GM03348 (cell line): Measurements from ENCODE around the gene ZNF629.

Experiments
- DNase-seq: peaks from one replicate; pipeline ENCODE4 v3.0.0; 2012; ENCODE audit warnings: low spot score

The ZNF629 gene

DNA sequence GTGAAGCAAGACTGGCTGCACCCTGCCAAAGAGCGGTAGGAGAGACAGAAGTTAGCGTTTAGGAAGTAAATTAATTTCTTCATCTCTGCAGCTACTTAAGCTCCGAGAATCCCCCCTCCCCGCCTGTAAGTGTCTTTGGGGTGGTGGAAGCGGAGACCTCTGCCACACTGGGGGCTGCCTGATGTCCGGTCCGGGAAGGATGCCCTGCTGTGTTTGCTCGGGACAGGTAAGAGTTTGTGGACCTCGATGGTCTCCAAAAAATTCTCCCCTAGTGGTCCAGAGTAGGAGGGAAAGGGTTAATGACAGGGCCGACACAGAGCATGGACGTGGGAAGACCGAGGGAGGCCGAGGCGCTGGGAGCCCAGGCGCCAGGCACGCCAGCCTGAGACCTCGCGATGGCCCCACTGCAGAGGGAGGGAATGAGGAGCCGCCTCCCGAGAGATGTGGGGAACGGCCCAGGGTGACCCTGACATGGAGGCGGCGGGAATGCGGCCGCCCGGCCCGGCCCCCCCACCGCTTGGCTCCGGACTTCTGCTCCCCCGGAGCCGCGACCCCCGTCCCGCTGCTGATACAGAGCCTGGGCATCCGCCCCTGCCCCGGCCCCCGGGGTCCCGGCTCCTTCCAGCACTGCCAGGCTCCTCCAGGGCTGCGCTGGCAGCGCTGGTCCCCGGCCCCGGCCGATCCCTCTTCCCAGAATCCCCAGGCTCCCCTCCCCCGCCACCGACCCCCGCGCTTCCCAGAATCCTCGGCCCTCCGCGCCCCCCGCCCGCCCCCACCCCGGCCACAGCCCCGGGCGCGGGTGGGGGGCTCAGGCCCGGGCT is 680 bp downstream of the ZNF629 start:
- peak; percentile 92 for DNase-seq

DNA sequence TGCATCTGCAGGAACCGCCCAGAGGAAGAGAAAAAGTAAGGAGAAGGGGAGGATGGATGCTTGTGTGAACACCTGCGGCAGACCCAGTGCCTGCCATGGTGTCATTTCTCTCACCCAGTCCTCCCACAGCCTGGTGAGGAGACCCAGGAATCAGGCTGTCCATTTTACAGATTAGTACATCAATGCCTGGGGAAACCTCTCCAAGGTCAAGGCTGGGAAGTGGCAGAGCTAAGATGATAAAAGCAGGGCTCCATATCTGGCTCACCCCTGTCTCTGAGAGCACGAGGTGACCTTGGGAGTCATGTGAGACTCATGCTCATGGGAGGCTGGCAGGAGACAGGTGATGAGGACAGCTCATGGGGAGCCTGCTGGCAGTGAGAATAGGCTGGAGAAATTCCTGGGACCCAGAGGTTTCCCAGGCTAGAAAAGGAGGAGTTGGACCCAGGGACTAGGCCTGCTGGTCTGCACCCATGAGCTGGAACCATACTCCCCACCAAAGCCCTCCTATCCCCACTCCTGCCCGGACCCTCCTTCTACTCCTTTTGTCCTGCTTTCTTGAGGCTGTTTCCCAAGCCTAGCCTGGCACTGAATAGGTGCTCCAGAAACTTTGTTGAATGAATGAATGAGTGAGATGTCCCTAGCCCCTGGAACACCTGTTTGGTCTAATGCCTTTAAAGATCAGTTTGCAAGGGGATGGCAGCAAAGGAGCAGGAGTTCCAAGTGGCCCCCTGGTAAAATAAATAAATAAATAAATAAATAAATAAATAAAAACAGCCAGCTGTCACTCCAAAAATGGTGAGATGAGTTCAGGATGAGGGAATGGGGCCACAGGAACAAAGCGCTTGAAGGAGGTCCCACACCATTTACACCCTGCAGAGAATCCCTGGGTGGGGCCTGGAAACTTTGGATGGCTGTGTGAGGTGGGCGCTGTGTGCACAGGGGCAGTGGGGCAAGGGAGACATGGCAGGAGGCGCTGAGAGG is 1.6 kb downstream of the ZNF629 start:
- no peak for DNase-seq

DNA sequence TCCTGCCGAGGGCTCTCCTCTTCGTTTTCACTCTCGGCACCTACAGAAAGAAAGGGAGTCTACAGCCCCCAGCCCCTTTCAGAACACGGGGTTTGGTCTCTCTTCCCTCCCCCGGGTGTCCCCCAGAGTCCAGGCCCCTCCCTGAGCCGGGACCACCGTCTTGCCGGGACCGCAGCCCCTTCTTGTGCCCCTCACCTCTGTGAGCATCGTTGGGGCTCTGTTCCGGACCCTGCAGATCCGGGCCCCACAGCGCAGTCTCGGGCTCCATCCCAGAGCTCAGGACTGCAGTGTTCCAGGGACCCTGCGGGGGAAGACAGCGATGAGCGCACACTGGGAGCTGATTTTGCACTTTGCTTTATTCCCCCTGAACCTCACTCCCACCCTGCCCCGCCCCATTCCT is 2.8 kb downstream of the ZNF629 start:
- DNase-seq: no peak

DNA sequence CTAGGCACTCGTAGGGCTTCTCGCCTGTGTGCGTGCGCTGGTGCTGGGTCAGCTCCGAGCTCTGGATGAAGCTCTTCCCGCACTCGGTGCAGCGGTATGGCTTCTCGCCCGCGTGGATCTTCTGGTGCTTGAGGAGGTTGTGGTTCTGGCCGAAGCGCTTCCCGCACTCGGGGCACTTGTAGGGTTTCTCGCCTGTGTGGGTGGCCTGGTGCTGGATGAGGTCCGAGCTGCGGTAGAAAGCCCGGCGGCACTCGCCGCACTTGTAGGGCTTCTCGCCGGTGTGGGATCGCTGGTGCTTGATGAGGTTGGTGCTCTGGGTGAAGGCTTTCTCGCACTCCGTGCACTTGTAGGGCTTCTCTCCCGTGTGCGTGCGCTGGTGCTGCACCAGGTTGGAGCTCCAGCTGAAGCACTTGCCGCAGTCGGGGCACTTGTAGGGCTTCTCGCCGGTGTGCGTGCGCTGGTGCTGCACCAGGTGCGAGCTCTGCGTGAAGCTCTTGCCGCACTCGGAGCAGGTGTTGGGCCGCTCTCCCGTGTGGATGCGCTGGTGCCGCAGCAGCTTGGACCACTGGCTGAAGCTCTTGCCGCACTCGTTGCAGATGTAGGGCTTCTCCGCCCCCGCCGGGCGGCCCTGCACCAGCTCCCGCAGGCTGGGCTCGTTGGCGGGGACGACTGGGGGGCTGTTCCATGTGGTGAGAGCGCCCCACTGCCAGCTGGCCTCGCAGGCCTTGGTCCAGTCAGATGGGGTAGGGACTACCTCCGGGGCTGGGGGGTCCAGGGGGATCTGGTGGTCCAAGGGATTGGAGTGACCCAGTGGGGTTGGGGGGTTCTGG is 3.5 kb downstream of the ZNF629 start:
- DNase-seq: no peak

DNA sequence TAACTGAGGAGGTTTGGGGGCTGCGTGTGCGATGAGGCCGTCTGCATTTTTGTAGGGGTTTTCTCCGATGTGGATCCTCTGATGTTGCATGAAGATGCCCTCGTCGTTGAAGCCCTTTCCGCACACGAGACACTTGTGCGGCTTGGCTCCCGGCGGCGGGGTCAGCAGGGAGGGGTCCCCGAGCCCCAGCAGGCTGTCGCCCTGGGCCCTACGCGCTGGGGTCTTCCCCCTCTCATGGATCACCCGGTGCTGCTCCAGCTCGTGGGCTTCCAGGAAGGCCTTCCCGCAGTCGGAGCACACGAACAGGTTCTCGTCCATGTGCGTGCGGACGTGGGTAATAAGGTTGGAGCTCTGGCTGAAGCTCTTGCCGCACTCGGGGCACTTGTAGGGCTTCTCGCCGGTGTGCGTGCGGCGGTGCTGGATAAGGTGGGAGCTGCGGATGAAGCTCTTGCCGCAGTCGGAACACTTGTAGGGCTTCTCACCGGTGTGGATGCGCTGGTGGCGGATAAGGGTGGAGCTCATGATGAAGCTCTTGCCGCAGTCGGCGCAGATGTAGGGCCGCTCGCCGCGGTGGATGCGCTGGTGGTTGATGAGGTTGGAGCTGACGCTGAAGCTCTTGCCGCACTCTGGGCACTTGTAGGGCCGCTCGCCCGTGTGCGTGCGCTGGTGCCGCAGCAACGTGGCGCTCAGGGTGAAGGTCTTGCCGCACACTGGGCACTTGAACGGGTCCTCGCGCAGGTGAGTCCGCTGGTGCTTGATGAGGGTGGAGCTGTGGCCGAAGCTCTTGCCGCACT is 4.3 kb downstream of the ZNF629 start:
- no peak for DNase-seq

DNA sequence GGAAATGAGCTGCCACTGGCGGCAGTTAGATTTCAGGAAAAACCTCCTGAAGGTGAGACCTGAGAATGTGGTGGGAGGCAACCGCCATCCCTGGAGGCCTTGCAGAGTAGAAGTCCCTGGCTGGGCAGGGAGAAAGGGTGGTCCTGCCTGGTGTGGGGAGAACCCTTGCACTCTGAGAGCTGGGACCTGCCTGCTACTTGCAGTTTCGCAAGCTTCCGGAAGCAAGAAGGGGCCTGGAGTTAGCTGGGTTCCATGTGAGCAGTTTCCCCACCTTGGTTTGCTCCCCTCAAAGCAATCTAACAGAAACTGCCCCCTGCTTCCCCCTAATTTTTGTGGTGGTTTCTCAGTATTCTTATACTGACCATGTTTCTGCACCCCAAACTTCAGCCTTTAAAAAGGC is 6.5 kb downstream of the ZNF629 start:
- no peak for DNase-seq

DNA sequence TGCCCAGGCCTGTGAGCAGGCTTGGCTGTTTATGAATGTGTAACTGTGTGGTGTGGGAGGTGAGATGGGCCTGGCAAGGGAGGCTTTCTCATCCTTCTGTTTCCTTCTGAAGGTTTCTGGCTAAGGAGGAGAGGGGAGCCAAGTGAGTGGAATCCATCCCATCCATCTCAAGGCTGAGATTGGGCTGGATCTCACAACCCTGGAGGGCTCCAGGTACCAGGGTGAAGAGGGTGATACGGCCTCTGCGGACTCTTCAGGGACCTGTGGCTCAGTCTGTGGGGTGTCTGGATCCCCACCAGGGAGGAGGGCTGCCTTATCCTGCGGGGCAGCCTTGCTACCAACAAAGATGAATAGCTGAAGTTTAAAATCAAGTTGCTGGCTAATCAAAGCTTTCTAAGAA is 7.0 kb downstream of the ZNF629 start:
- no peak for DNase-seq

DNA sequence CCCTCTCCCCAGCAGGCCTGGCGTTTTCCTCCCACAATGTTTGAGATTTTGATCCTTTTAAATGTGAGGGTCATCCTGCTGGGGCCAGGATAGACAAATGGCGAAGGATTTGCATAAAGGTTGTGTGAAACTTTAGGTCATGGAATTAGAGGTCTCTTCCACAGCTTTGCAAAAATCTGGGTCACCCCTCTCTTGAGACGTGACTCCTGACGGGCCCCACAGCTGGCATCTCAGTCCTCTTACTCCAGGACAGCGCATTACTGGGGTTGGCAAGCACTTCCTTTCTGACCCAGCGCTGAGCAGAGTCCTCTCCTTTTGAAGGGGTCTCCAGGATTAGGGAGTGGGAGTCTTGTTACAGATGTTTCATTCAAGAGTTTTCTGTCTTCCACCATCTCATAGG is 7.4 kb downstream of the ZNF629 start:
- DNase-seq: no peak

DNA sequence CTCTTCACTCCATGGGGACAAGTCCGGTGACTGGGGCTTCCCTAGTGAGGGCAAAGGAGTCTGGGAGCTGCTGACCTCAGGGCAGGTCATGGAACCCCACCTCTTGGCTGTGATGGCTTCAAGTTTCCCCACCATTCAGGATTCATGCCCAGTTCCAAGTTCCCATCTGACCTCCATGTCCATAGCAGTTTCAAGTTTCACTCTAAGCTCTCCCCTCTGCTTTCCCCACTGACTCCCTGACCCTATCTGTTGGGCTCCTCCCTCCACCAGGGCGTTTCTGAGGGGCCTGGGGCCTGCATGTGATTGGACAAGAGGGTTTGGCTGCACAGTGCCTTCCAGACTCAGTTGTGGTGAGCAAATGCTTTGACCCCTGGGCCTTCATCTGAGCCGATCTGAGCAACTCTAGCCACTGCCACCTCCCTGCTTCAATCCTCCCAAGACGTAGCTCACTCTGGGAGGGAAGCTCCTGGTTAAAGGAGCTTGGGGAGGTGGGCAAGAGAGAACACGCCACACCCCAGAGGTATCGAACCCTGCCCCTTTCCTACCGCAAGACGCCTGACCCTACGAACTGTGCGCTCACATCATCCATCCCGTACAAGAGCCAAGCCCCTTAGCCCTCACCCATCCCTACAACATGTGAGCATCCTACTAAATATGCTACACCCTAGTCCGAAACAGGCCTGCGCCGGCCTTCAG is 8.3 kb downstream of the ZNF629 start:
- no peak for DNase-seq

DNA sequence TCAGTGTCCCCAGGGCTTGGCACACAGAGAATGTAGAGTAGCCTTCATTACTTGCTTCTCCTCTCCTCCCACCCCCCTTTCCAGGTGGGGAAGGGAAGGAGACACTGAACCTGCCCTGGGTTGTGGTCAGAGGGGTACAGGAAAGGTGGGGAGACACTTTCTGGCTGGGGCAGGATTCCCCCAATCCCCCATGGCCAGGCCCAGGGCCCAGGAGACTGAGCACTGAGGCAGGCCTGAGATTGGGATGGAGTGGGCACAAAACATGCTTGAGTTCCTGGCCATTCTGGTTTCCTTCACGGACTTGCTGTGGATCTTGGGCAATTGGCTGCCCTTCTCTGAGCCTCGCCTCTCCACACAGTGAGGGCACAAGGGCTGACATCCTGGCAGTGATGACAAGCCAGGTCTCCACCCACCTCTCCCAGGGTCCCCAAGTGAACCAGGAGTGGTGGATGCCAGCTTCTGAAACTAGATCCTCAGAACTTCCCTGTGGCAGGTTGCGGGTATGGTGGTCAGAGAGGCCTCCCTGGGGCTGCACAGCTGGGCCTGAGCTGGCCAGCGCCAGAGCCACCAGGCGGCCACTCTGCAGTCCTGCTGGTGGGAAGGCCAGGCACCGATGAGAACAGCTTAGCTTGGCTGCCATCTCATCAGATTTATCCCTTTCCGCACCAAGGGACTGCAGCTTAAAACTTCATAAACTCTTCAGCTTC is 9.3 kb downstream of the ZNF629 start:
- no peak for DNase-seq

DNA sequence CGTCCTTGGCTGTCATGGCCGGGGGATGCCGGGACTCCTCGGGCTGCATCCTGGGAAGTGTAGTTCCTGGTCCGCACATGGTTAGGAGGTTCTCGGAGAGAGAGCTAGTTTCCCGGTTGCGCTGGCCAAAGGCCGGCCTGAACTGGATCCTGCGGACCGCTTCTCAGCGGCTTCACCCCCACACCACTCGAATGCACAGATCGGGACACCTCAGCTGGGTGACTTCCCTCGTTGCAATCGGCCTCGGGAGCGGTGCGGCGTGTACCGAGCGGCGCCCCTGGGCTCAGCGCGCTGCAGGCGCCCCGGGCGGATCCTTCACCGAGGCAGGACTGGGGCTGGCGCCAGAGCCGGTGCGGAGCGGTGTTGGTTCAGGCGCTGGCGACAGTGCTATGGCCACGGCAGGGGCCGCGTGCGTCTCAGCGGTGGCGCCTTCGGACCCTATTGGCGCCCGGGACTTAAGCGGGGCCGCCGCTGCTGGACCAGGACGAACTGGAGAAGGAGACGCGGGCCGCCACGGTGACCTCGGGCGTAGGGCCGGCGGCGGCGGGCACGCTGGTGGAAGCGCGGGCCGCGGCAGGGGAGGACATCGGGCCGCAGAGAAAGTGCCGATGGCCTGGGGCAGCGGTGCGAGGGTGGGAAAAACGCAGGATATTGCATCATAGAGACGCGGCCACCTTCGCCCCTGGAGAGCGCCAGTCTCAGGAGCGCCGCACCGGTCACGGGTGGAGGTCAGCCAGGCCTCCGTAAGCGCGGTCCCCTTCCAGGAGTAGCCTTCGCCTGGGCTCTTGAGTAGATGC is 11.4 kb downstream of the ZNF629 start:
- peak; percentile 94 for DNase-seq

DNA sequence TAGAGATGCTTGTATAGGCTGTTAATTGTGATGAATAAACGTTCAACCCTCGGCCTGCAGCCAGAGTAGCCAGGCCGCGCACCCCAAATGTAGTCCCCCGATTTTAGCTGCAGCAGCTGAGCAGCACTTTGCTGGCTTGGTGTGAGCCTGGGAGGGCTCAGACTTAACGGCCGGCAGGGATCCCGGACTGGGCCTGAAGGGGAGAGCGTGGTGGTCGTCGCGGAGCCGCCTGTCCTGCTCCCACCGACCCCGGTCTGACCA is 11.9 kb downstream of the ZNF629 start:
- no peak for DNase-seq

DNA sequence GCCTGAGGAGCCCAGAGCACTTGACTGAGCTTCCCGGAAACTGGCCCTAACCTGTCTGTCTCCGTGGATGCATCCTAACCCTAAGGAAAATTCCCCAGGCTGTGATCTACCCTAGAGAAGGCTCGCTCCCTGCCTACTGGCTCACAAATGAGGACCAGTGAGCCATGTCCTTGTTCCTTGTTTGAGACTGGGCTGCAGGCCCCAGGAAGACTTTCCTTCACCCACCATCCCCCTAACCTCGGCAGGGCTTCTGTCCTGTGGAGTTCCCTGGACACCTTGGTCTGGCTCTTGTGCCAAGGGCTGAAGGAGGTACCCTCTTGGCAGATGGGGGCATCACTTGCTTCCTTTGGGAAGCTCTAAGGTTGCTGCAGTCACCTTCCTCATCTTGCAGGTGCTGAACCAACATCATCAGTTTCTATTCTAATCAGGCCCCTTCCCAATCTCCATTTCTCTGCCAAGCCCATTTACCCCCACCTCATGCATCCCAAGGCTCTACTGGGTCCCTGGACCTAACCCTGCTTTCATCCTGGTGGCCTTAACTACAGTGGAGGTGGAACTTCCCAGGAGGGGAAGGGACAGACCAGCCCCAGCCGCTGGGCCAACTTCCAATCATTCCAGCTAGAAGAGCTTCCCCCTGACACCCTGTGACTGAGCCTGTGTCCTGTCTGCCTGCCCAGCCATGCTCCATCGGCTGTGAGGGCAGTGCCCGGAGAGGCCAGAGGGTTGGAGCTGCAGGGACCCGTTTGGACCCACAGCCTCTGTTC is 12.5 kb downstream of the ZNF629 start:
- peak; percentile 24 for DNase-seq

DNA sequence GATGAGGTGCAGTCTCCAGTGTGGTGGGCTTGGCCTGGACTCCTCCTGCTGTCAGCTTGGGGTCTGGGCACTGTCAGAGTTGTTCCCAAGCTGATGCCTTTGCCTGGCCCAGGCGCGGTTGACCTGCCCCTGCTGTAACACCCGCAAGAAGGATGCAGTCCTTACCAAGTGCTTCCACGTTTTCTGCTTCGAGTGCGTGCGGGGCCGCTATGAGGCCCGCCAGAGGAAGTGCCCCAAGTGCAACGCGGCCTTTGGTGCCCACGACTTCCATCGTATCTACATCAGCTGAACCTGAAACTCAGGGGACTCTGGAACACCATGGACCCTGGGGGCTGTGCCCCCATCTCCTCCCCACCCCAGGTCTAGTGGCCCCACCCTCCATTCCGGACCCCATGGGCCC is 13.2 kb downstream of the ZNF629 start:
- DNase-seq: no peak

DNA sequence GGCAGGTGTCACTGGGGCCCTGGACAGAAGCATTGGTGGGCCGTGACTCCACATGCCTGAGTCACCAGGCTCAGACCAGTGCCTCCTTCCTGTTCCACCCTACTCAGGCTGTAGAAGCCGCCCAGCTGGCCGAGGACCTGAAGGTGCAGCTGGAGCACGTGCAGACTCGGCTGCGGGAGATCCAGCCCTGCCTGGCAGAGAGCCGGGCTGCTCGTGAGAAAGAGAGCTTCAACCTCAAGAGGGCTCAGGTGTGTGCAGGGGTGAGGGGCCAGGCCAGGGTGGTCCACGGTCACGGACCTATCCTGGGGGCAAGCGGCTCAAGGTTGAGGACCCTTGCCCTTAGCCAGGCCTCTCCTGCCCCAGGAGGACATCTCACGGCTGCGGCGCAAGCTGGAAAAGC is 15.3 kb downstream of the ZNF629 start:
- no peak for DNase-seq

DNA sequence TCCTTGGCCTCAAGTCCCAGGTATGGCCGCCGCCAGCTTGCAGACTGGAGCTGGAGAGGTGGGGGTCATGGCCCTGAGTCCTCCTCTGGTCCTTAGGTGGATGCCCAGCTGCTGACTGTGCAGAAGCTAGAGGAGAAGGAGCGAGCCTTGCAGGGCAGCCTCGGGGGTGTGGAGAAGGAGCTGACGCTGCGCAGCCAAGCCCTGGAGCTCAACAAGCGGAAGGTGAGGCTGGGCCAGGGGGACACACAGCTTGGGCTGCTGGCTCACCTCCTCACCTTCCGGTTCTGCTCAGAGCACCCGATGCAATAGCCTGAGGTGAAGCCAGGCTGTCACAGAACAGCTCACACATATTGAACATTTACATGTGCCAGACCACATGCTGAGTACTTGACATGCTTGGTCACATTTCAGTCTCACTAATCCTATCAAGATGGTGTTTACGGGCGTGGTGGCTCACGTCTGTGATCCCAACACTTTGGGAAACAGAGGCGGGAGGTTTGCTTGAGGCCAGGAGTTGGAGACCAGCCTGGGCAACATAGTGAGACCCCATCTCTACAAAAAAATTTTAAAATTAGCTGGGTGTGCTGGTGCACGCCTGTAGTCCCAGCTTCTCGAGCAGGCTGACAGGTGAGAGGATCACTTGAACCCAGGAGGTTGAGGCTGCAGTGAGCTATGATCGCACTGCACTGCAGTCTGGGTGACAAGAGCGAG is 17.5 kb downstream of the ZNF629 start:
- DNase-seq: no peak

DNA sequence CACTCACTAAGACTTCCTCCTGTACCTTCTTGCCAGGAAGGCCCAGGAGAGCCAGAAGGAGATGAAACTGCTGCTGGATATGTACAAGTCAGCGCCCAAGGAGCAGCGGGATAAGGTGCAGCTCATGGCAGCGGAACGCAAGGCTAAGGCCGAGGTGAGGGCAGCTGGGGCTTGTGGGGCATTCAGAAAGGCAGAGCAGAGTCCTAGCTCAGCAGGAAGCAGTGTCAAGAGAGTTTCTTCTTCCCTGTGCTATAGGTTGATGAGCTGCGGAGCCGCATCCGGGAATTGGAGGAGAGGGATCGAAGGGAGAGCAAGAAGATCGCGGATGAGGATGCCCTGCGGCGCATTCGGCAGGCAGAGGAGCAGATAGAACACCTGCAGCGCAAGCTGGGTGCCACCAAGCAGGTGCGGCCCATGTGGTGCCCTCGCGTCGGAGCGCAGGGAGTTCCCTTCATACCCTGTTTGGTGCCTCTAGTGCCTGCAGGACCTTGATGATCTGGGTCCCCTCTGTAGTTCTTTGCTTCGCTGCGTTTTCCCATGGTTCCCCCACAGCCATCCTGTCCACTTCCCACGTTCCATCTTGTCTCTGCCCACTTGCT is 18.3 kb downstream of the ZNF629 start:
- no peak for DNase-seq
